ENCODE results near the gene SH3BP5L. TPM values are rescaled to one million over a fixed set of nuclear protein-coding genes. Genes with fewer than 3 reads are reported as not detected.

SH3BP5L gene
- total and polyA plus RNA-seq, 2 of the 13 experiments (the other 11 are each of a cell fraction or from before 2014, with no cell fraction given), result 10.3 to 14.9 TPM

- TF ChIP-seq ZBTB40 (IDR thresholded peaks at IDR 0.05) (no peak), ZBTB40 (CRISPR knock-in tag; IDR thresholded peaks at IDR 0.05) (0 out of 2 replicates have a peak, but pooled peaks have one; percentile 22), SKI (IDR thresholded peaks at IDR 0.05; ENCODE audit: partially characterized antibody) (no peak), REPIN1 (CRISPR knock-in tag; IDR thresholded peaks at IDR 0.05; ENCODE audit: borderline replicate concordance, low read depth) (peak; percentile 81; the same call in 1 of the 2 replicates), LCORL (IDR thresholded peaks at IDR 0.05) (no peak), LCORL (CRISPR knock-in tag; IDR thresholded peaks at IDR 0.05) (peak; percentile 38; the same call in 1 of the 2 replicates), KLF12 (CRISPR knock-in tag; IDR thresholded peaks at IDR 0.05; ENCODE audit: borderline replicate concordance) (peak; percentile 69; the same call in 1 of the 2 replicates), CHD2 (IDR thresholded peaks at IDR 0.05; ENCODE audit: low read depth, low read length) (no peak), TARDBP (CRISPR knock-in tag; IDR thresholded peaks at IDR 0.05) (peak; percentile 65; the same call in 1 of the 2 replicates), AKNA (CRISPR knock-in tag; IDR thresholded peaks at IDR 0.05; ENCODE audit: borderline replicate concordance) (no peak), ATF7 (IDR thresholded peaks at IDR 0.05) (no peak), ATF7 (CRISPR knock-in tag; IDR thresholded peaks at IDR 0.05) (no peak), ZNF367 (CRISPR knock-in tag; IDR thresholded peaks at IDR 0.05; ENCODE audit: borderline replicate concordance) (no peak), ZFP36L1 (CRISPR knock-in tag; IDR thresholded peaks at IDR 0.05) (0 out of 2 replicates have a peak, but pooled peaks have one; percentile 43)
Observed at GRCh38 chr1:248858891-248859889, 33.5 kb upstream of the SH3BP5L start, which contains the start of gene ZNF692 (continued).
